NCI-H345 (cell line): ENCODE measurements around the gene LAMA2.

Experiments used
- DNase-seq: peaks from one replicate; lab custom pipeline; 2025; lab: John Stamatoyannopoulos, UW

The LAMA2 gene

DNA sequence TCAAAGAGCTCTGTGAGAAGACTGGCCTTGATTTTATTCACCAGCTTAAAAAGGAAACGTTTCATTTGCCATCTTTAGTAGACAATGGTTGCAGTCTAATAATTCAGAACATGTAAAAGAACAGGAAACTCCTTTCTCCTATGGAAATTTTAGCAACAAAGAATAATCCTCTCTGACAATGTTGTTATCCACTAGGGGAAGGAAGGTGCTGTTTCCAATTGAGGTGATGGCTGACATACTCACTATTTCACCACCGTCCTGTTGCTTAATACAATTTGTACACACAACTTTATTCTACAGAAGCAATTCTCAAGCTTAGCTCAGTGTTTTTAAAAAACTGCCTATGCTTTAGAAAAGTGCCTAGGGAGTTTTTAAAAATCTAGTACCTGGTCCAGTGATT lies 634.4 kb downstream of the LAMA2 start:
- DNase-seq: no peak

DNA sequence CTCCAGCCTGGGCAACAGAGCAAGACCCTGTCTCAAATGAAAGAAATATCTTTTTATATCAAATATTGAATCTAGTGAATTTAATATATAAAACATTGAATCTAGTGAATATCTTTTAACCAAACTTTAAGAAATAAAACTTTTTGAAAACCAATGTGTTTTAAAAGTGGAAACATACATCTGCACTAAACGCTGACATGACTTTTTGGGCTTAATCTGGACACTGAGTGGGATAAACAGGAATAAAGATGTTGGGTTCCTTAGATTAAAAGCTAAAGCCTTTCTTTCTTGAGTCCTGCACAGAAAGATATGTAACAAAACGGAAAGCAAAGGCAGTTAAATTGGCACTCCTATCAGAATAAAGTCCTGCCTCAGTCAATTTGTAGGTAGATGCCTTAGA lies 636.8 kb downstream of the LAMA2 start:
- no peak for DNase-seq

DNA sequence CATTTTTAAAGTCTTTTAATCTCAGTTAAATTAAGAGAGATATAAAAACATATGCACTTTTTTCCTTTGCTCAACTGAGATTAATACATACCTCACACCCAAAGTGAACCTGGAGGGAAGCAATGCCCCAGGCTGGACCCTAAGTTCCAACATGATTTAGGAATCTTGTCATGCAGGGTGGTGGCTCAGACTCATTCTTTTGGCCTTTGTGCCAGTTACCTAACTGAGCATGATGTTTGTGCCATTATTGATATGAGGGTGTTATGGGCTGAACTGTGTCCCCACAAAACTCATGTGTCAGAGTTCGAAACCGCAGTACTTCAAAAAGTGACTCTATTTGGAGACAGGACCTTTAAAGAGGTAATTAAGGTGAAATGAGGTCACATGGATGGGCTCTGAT lies 639.0 kb downstream of the LAMA2 start:
- DNase-seq: no peak

- no peak for DNase-seq
These were observed 640.9 kb downstream of the LAMA2 start for GRCh38 chr6:129523816-129524215.

DNA sequence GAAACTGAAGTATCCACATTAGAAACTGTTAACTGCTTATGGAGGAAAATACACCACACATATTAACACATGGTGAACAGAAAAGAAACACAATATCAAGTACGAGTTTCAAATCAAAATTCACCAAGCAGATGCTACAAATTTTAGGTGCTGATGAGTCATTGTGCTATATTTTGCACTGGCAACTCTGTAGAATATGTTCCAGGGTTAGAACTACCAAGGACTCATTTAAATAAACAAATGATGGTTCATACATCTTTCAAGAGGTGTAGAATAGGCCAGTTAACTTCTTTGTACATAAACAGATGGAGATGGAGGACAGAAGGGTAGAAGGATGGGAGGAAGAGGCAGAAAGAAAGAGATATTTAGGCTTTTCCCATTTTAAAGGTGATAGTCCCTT lies 642.1 kb downstream of the LAMA2 start:
- DNase-seq: no peak

GRCh38 chr6:129534926-129535325 lies 652.0 kb downstream of the LAMA2 start:
- DNase-seq: no peak

GRCh38 chr6:129536271-129536670 lies 653.3 kb downstream of the LAMA2 start:
- no peak for DNase-seq

DNA sequence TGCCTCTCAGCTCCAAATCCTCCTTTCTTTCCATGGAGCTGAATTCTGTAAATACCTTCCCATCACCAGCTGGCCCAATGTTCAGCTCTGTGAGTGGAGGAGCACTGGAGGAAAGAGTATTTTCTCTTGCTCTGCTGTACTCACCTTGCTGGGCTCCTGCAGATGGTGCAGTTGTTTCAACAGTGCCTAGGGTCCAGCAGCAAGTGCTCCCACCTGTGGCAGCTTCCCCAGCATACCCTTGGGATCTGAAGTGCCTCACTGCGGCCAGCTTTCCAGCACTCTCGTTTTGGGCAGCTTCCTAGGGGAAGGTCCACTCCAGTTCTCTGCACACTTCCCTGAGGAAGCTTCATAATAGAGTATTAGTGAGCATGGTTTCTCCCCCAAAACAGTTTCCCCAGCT lies 656.1 kb downstream of the LAMA2 start:
- no peak for DNase-seq

DNA sequence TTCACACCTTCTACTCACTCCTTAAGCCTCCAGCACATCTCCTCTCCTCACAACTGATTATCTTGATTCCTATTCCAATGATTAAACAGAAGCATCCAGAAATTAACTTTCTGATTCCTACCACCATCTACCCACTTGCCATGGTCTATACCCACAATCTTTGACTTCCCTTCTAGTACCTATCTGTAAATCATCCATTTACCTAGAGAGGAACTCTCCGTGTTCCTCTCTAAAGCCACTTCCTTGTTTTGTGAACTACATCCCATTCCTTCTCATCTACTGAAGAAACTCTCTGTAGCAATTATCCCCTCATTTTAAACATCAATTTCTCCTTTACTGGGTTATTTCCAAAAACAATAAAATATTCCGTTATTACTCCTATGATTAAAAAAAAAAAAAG lies 659.8 kb downstream of the LAMA2 start:
- no peak for DNase-seq

- no peak for DNase-seq
These were observed 661.0 kb downstream of the LAMA2 start for GRCh38 chr6:129543981-129544380.

DNA sequence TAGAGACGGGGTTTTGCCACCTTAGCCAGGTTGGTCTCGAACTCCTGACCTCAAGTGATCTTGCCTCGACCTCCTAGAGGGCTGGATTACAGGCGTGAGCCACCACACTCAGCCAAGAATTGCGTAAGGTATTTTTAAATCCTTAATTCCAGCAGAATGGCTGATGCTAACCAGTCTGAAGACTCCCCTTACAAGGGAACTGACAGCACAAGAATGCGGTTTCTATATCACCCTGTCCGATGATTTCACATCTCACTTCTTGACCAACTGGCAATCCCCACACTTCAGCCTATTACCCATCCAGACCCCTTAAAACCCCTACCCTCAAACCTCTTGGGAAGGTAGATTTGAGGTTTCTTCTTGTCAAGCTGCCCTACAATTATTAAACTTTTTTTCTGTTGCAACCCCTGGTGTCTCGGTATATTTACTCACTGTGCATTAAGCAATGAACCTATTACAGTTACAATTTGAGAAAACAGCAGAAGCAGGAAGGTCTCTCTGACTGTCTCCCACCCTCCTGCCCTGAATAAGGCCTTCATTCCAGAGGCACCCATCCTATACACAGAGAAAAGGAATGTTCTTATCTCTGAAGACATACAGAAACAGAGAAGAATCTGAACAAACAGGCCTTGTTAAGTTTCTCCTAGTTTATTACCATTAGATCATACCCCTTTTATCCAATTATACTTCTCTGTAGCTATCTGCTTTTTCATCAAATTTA lies 662.1 kb downstream of the LAMA2 start:
- DNase-seq: no peak

DNA sequence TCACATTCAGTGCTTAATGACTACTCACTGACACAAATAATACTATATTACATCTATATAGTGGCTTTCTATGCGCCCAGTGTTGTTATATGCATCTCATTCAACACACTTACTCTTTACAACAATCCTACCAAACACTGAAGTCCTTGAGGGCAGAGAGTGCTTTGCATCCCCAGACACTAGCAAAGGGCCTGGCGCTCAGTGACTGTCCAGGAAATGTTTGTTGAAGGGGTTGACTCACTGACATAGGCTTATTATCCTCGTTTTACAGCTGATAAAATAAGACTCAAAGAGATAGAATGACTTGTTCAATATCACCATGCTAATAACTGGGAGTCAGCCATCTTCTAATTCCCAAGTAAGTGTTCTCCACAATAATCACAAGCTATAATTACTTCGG lies 663.8 kb downstream of the LAMA2 start:
- no peak for DNase-seq

- no peak for DNase-seq
These were observed 668.5 kb downstream of the LAMA2 start for GRCh38 chr6:129551486-129551885.

DNA sequence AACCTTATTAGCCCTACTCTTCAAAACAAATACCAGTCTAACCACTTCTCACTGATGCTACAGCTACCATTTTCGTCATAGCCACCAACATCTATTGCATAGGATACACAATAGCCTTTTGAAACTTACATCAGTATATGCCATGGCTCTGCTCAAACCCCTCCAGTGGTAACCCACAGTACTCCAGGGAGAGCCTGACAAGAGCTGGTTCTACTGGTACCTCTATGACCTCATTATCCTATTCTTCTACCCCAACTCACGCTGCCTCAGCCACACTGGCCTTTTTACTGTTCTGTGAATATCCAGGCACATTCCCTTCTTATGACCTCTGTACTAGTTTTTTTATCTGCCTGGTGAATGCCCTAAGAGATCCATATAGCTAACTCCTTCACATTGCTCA lies 669.5 kb downstream of the LAMA2 start:
- no peak for DNase-seq

- no peak for DNase-seq
These were observed 672.4 kb downstream of the LAMA2 start for GRCh38 chr6:129555206-129555832.

GRCh38 chr6:129558248-129558647 lies 675.3 kb downstream of the LAMA2 start:
- DNase-seq: no peak

DNA sequence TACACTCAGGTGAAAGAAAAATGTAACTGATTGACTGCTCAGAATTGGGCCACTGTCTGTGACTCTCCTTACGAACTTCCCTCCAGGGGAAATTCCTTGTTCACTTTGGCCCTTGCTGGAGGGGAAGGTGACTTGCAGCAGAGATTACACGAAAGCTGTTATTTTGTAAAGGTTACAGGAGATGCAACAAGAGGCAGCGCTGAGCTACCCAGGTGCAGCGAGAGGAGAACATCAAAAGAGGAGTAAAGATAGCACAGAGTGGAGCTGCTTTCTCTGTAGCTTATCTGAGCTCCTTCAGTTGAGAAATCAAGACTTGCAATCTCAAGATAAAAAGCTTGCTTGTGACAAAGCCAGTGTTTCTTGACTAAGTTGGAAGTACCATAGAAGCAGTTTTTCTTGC lies 682.4 kb downstream of the LAMA2 start:
- no peak for DNase-seq

- DNase-seq: no peak
These were observed 682.9 kb downstream of the LAMA2 start for GRCh38 chr6:129565811-129566210.
